WTC11 (cell line): Measurements from ENCODE around the gene GPN3. TPM values are rescaled to one million over a fixed set of nuclear protein-coding genes. Genes with fewer than 3 reads are reported as not detected.

ENCODE experiments used
- CREB1 ChIP-seq: sonication (generic); formaldehyde crosslinking; IDR thresholded peaks from 2 replicates; pipeline ENCODE4 v1.8.0; 2023; ENCODE audit warnings: mild to moderate bottlenecking, missing genetic modification reagents
- ETV6 ChIP-seq: sonication (generic); formaldehyde crosslinking; IDR thresholded peaks from 2 replicates; pipeline ENCODE4 v1.8.1; 2022; ENCODE audit warnings: mild to moderate bottlenecking, missing genetic modification reagents
- GTF2I ChIP-seq: fragments of 250-450 bp; sonication (Bioruptor Pico); conservative IDR thresholded peaks from 2 replicates; pipeline ENCODE4 v1.4.0; 2021; ENCODE audit warnings: mild to moderate bottlenecking
- JUN ChIP-seq: sonication (generic); formaldehyde crosslinking; IDR thresholded peaks from 2 replicates; pipeline ENCODE4 v1.8.0; 2023; ENCODE audit warnings: mild to moderate bottlenecking, missing genetic modification reagents
- NFATC4 ChIP-seq: fragments of 250-450 bp; sonication (Bioruptor Pico); IDR thresholded peaks from 2 replicates; pipeline ENCODE4 v1.9.0; 2021; ENCODE audit warnings: mild to moderate bottlenecking
- NFYB ChIP-seq: sonication (generic); formaldehyde crosslinking; conservative IDR thresholded peaks from 2 replicates; pipeline ENCODE4 v1.8.0; 2022; ENCODE audit warnings: low read depth, missing genetic modification reagents
- NR1H2 ChIP-seq: sonication (generic); formaldehyde crosslinking; IDR thresholded peaks from 2 replicates; pipeline ENCODE4 v1.9.0; 2021; ENCODE audit warnings: mild to moderate bottlenecking, moderate library complexity, missing genetic modification reagents
- NR2C2 ChIP-seq: sonication (generic); formaldehyde crosslinking; IDR thresholded peaks from 2 replicates; pipeline ENCODE4 v1.8.0; 2022; ENCODE audit warnings: mild to moderate bottlenecking, missing genetic modification reagents
- OVOL2 ChIP-seq: fragments of 250-450 bp; sonication (Bioruptor Pico); IDR thresholded peaks from 2 replicates; pipeline ENCODE4 v1.9.0; 2021; ENCODE audit warnings: mild to moderate bottlenecking, borderline replicate concordance
- PRRX2 ChIP-seq: fragments of 250-450 bp; sonication (Bioruptor Pico); IDR thresholded peaks from 2 replicates; pipeline ENCODE4 v1.8.0; 2021; ENCODE audit warnings: mild to moderate bottlenecking
- TEAD1 ChIP-seq: sonication (generic); formaldehyde crosslinking; IDR thresholded peaks from 2 replicates; pipeline ENCODE4 v1.8.0; 2022; ENCODE audit warnings: mild to moderate bottlenecking, missing genetic modification reagents
- ZMAT4 ChIP-seq: fragments of 250-450 bp; sonication (Bioruptor Pico); IDR thresholded peaks from 2 replicates; pipeline ENCODE4 v1.9.0; 2021; ENCODE audit warnings: mild to moderate bottlenecking
- ZNF219 ChIP-seq: sonication (generic); formaldehyde crosslinking; IDR thresholded peaks from 2 replicates; pipeline ENCODE4 v1.8.0; 2023; ENCODE audit warnings: missing genetic modification reagents, mild to moderate bottlenecking, borderline replicate concordance
- ZNF317 ChIP-seq: sonication (generic); formaldehyde crosslinking; IDR thresholded peaks from 2 replicates; pipeline ENCODE4 v1.8.1; 2023; ENCODE audit warnings: low read depth, mild to moderate bottlenecking, moderate library complexity, missing genetic modification reagents, borderline replicate concordance
- ZNF532 ChIP-seq: fragments of 250-450 bp; sonication (Bioruptor Pico); IDR thresholded peaks from 2 replicates; pipeline ENCODE4 v1.9.0; 2021; ENCODE audit warnings: mild to moderate bottlenecking, borderline replicate concordance
- total RNA-seq: library from RNA; stranded (reverse); gene quantifications from 3 replicates; pipeline ENCODE4 v1.2.3, GENCODE V29; 2021
- TF ChIP-seq, protein P1 (sequence below): sonication (generic); formaldehyde crosslinking; IDR thresholded peaks from 2 replicates; pipeline ENCODE4 v1.8.1; 2023; ENCODE audit warnings: mild to moderate bottlenecking, missing genetic modification reagents, moderate library complexity
- TF ChIP-seq, protein P2 (sequence below): sonication (generic); formaldehyde crosslinking; conservative IDR thresholded peaks from 2 replicates; pipeline ENCODE4 v1.8.1; 2023; ENCODE audit warnings: mild to moderate bottlenecking, low read depth, missing genetic modification reagents, moderate library complexity
- TF ChIP-seq, protein P3 (sequence below): sonication (generic); formaldehyde crosslinking; IDR thresholded peaks from 2 replicates; pipeline ENCODE4 v1.8.0; 2022; ENCODE audit warnings: missing genetic modification reagents
- TF ChIP-seq, protein P4 (sequence below): sonication (generic); formaldehyde crosslinking; IDR thresholded peaks from 2 replicates; pipeline ENCODE4 v1.8.0; 2023; ENCODE audit warnings: missing genetic modification reagents, mild to moderate bottlenecking, borderline replicate concordance
- TF ChIP-seq, protein P5 (sequence below): sonication (generic); formaldehyde crosslinking; IDR thresholded peaks from 2 replicates; pipeline ENCODE4 v1.8.1; 2023; ENCODE audit warnings: mild to moderate bottlenecking, missing genetic modification reagents

Gene GPN3
- total RNA-seq, 1 experiment from 2014 or later = 46.4 TPM

DNA sequence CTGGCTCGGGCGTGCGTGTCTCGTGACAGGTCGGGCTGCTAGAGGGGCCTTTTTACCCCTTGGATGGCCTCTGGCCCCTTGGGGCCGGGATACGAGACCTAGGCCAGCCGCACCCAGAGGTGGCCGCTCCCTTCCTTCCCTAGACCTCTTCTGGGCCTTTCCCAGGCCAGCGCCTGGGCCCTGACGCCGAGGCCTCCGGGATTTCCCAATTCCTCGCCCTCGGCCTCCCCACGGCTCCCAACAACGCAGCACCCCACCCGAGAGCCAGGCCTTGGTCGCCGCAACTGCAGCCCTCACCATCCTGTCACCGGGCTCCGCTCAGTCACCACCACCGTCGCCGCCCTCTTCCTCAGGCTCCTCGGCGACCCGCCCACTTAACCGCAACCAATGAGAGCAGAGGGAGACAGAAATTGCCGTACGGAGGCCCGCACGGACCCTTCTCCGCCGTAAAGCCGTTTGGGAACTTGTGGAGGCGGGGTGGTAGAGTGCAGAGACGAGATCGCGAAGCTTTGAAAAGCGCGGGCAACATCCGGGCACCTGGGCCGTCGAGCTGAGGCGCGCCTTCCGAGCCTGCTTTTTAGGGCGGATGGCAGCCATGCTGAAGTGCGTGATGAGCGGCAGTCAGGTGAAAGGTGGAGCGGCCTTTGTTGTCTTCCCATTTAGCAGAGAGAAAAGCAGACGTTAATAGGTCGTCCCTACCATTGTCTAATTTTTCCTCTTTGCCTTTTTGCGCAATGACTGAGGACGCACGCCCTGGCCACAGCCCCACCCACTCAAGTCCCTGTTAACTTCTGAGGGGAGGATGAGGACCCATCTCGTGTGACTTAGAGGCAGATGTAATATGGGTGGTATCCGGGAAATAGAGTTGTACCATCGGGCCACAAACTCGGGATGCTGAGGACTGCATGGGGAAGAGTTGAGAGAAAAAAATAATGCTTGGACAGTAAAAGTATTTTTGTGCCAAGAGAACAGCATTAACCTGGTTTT, 34.0 kb upstream of the GPN3 start, which contains the start of the genes RAD9B and VPS29 (continued):
- no peak for TF ChIP-seq GTF2I
- TF ChIP-seq, protein P1, sequence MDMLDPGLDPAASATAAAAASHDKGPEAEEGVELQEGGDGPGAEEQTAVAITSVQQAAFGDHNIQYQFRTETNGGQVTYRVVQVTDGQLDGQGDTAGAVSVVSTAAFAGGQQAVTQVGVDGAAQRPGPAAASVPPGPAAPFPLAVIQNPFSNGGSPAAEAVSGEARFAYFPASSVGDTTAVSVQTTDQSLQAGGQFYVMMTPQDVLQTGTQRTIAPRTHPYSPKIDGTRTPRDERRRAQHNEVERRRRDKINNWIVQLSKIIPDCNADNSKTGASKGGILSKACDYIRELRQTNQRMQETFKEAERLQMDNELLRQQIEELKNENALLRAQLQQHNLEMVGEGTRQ (CRISPR knock-in tag) = peak; percentile 41; the same call in 1 of the 2 replicates
- peak; percentile 93 for TF ChIP-seq NR2C2 (CRISPR knock-in tag)
- peak; percentile 90 for TF ChIP-seq ZNF317 (CRISPR knock-in tag)
- TF ChIP-seq CREB1 (CRISPR knock-in tag) = peak; percentile 100
- TF ChIP-seq NR1H2 (CRISPR knock-in tag) = peak; percentile 98
- TF ChIP-seq TEAD1 (CRISPR knock-in tag) = peak; percentile 100
- TF ChIP-seq JUN (CRISPR knock-in tag) = peak; percentile 98
- TF ChIP-seq, protein P2, sequence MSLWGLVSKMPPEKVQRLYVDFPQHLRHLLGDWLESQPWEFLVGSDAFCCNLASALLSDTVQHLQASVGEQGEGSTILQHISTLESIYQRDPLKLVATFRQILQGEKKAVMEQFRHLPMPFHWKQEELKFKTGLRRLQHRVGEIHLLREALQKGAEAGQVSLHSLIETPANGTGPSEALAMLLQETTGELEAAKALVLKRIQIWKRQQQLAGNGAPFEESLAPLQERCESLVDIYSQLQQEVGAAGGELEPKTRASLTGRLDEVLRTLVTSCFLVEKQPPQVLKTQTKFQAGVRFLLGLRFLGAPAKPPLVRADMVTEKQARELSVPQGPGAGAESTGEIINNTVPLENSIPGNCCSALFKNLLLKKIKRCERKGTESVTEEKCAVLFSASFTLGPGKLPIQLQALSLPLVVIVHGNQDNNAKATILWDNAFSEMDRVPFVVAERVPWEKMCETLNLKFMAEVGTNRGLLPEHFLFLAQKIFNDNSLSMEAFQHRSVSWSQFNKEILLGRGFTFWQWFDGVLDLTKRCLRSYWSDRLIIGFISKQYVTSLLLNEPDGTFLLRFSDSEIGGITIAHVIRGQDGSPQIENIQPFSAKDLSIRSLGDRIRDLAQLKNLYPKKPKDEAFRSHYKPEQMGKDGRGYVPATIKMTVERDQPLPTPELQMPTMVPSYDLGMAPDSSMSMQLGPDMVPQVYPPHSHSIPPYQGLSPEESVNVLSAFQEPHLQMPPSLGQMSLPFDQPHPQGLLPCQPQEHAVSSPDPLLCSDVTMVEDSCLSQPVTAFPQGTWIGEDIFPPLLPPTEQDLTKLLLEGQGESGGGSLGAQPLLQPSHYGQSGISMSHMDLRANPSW = 0 out of 2 replicates have a peak, but pooled peaks have one; percentile 94
- TF ChIP-seq, protein P3, sequence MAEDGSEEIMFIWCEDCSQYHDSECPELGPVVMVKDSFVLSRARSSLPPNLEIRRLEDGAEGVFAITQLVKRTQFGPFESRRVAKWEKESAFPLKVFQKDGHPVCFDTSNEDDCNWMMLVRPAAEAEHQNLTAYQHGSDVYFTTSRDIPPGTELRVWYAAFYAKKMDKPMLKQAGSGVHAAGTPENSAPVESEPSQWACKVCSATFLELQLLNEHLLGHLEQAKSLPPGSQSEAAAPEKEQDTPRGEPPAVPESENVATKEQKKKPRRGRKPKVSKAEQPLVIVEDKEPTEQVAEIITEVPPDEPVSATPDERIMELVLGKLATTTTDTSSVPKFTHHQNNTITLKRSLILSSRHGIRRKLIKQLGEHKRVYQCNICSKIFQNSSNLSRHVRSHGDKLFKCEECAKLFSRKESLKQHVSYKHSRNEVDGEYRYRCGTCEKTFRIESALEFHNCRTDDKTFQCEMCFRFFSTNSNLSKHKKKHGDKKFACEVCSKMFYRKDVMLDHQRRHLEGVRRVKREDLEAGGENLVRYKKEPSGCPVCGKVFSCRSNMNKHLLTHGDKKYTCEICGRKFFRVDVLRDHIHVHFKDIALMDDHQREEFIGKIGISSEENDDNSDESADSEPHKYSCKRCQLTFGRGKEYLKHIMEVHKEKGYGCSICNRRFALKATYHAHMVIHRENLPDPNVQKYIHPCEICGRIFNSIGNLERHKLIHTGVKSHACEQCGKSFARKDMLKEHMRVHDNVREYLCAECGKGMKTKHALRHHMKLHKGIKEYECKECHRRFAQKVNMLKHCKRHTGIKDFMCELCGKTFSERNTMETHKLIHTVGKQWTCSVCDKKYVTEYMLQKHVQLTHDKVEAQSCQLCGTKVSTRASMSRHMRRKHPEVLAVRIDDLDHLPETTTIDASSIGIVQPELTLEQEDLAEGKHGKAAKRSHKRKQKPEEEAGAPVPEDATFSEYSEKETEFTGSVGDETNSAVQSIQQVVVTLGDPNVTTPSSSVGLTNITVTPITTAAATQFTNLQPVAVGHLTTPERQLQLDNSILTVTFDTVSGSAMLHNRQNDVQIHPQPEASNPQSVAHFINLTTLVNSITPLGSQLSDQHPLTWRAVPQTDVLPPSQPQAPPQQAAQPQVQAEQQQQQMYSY = peak; percentile 83
- TF ChIP-seq ZNF219 = peak; percentile 97
- TF ChIP-seq, protein P4, sequence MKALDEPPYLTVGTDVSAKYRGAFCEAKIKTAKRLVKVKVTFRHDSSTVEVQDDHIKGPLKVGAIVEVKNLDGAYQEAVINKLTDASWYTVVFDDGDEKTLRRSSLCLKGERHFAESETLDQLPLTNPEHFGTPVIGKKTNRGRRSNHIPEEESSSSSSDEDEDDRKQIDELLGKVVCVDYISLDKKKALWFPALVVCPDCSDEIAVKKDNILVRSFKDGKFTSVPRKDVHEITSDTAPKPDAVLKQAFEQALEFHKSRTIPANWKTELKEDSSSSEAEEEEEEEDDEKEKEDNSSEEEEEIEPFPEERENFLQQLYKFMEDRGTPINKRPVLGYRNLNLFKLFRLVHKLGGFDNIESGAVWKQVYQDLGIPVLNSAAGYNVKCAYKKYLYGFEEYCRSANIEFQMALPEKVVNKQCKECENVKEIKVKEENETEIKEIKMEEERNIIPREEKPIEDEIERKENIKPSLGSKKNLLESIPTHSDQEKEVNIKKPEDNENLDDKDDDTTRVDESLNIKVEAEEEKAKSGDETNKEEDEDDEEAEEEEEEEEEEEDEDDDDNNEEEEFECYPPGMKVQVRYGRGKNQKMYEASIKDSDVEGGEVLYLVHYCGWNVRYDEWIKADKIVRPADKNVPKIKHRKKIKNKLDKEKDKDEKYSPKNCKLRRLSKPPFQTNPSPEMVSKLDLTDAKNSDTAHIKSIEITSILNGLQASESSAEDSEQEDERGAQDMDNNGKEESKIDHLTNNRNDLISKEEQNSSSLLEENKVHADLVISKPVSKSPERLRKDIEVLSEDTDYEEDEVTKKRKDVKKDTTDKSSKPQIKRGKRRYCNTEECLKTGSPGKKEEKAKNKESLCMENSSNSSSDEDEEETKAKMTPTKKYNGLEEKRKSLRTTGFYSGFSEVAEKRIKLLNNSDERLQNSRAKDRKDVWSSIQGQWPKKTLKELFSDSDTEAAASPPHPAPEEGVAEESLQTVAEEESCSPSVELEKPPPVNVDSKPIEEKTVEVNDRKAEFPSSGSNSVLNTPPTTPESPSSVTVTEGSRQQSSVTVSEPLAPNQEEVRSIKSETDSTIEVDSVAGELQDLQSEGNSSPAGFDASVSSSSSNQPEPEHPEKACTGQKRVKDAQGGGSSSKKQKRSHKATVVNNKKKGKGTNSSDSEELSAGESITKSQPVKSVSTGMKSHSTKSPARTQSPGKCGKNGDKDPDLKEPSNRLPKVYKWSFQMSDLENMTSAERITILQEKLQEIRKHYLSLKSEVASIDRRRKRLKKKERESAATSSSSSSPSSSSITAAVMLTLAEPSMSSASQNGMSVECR (CRISPR knock-in tag) = peak; percentile 100
- no peak for TF ChIP-seq NFATC4 (CRISPR knock-in tag)
- no peak for TF ChIP-seq PRRX2
- peak; percentile 85 for TF ChIP-seq NFYB (CRISPR knock-in tag)
- no peak for TF ChIP-seq ZMAT4 (CRISPR knock-in tag)
- TF ChIP-seq ETV6 = peak; percentile 100
- TF ChIP-seq, protein P5, sequence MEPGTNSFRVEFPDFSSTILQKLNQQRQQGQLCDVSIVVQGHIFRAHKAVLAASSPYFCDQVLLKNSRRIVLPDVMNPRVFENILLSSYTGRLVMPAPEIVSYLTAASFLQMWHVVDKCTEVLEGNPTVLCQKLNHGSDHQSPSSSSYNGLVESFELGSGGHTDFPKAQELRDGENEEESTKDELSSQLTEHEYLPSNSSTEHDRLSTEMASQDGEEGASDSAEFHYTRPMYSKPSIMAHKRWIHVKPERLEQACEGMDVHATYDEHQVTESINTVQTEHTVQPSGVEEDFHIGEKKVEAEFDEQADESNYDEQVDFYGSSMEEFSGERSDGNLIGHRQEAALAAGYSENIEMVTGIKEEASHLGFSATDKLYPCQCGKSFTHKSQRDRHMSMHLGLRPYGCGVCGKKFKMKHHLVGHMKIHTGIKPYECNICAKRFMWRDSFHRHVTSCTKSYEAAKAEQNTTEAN (CRISPR knock-in tag) = peak; percentile 99
- peak; percentile 95 for TF ChIP-seq ZNF532 (CRISPR knock-in tag)
- no peak for TF ChIP-seq OVOL2 (CRISPR knock-in tag)
